GM10266 (cell line): ENCODE results near the gene GAPDHS.

Source experiments
- DNase-seq: peaks from one replicate; pipeline ENCODE4 v3.0.0; 2012; ENCODE audit errors: extremely low spot score
- TF ChIP-seq, protein P1 (sequence below): IDR thresholded peaks from 2 replicates; pipeline ENCODE4 v1.5.1; 2012; ENCODE audit warnings: mild to moderate bottlenecking, low read depth; ENCODE audit not compliant: control insufficient read depth, insufficient read depth; ENCODE audit errors: missing control alignments

The GAPDHS gene

DNA sequence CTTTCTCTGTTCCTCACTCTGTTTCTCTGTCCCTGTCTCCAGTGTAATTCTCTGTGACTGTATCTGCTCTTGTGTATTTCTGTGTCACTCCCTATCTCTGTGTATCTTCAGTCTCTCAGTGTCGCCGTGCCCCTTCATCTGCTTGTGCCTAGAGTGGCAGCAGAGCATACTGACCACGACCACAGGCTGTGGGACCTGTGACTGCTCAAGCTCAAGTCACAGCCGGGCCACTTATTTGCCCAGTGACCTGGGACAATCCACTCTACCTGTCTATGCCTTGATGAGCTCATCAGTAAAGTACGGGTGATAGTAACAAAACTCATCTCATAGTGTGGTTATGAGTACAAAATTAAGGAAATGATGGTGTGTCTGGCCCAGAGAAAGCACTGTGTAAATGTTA lies 20.8 kb downstream of the GAPDHS start:
- TF ChIP-seq, protein P1, sequence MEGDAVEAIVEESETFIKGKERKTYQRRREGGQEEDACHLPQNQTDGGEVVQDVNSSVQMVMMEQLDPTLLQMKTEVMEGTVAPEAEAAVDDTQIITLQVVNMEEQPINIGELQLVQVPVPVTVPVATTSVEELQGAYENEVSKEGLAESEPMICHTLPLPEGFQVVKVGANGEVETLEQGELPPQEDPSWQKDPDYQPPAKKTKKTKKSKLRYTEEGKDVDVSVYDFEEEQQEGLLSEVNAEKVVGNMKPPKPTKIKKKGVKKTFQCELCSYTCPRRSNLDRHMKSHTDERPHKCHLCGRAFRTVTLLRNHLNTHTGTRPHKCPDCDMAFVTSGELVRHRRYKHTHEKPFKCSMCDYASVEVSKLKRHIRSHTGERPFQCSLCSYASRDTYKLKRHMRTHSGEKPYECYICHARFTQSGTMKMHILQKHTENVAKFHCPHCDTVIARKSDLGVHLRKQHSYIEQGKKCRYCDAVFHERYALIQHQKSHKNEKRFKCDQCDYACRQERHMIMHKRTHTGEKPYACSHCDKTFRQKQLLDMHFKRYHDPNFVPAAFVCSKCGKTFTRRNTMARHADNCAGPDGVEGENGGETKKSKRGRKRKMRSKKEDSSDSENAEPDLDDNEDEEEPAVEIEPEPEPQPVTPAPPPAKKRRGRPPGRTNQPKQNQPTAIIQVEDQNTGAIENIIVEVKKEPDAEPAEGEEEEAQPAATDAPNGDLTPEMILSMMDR = no peak
- no peak for DNase-seq

DNA sequence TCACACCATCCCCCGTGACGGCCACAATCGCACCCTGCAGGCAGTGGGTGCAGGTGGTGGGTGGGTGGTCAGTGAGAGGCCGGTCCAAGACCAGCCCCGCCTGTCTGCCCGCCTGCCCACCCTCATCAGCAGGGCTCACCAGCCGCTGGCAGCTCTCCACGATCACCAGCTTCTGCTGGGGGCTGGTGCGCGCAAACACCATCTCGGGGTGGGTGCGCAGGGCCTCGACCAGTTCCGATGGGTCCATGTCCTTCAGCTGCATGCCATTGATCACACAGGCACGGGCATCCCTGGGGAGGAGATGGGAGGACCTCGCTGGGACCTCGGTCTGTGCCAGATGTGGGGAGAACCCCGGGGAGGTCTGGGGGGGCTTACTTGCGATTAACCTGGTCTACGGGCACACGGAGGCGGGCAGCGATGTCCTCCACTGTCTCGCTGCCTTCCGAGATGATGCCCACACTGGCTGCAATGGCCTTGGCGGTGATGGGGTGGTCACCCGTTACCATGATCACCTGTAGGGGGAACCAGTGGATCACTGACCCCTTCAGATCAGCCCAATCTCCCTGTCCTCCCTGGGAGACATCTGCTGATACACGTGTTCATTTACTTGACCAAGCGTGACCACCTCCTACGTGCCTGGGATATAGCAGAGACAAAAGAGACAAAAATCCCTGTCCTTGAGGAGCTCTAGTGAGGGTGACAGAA lies 22.2 kb downstream of the GAPDHS start:
- no peak for DNase-seq
- TF ChIP-seq, protein P1 = peak; percentile 34

DNA sequence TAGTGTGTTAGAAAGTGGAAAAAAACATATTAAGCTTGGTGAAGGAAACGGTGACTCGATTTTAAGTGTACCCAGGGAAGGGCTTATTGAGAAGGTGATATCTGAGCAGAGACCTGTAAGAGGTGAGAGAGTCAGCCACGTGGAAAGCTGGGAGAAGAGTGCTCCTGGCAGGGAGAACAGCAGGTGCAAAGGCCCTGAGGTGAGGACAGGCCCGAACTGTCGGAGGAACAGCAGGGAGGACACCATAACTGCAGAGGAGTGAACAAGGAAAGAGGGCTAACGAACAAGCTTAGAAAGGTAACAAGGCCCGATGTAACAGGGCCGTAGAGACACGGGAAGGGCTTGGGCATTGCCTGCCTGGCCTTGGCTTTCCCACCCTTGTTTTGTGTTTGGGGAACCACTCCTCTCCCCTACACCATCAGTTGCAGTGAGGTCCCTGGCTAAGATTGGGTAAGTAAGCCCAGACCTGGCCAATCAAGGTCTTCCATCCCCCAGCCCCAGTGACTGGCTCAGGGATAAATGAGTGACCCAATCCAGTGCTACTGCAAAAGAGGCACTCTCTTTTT lies 22.9 kb downstream of the GAPDHS start:
- TF ChIP-seq, protein P1 = no peak
- no peak for DNase-seq

DNA sequence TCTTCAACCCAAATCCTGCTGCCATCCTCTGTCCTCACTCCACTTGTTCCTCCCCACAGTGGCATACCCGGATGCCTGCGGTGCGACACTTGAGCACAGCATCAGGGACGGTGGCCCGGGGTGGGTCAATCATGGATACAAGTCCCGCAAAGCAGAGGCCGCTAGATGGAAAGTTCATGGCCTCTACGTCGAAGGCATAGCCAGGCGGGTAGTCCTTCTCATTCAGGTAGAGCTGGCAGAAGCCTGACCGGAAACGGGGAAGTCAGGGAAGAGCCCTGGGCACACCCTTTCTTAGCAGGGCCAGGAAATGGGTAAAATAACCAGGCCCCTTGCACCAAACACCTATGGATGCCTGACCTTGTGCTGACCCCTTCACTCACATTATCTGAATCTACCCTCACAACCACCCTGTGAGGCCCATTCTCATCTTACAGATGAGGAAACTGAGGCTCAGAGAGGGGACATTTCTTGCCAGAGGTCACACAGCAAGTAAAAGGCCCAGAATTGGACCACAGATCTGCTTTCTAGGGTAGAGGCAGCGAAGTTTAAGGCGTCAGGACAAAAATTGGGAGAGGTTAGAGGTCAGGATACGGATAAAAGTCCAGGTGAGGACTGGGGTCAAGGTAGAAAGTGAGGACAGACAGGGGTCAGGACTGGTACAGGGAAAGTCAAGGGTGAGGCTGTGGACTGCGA lies 23.7 kb downstream of the GAPDHS start:
- no peak for DNase-seq
- TF ChIP-seq, protein P1 = no peak

DNA sequence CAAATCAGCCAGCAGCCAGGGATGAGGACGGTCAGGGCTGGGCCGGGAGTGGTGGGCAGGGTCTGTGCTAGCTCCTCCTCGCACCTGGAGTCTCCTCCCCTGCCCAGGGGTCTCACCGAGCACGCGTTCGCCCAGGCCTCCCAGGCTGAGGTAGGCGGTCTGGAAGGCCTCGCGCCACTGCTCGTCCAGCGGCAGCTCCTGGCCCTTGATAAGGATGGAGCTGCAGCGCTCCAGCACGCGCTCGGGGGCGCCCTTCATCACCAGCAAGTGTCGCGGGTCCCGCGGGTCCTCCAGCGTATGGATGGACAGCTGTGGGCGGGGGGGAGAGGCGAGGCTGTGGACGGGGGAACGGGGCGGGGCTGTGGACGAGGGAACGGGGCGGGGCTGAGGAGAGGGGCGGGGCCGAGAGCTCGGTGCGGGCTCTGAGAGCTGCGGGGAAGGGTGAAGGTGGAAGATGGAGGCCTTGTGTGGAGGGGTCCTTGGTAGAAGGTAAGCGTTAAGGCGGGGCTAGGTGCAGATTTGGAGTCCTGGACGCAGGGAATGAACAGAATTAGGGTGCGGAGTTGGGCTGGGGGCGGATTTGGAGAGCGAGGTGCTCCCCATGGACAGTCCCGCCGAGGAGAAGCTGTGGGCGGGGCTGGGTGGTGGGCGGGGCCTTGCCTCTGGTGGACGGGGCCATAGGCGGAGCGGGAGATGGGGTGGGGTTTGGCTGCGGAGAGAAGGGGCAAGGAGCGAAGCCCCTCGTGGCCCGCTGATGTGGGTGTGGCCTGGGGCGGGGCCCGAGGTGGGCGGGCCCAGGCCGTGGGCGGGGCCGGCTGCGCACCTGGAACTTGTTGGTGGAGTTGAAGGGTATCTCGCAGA lies 24.5 kb downstream of the GAPDHS start:
- TF ChIP-seq, protein P1 = no peak
- peak; percentile 77 for DNase-seq

DNA sequence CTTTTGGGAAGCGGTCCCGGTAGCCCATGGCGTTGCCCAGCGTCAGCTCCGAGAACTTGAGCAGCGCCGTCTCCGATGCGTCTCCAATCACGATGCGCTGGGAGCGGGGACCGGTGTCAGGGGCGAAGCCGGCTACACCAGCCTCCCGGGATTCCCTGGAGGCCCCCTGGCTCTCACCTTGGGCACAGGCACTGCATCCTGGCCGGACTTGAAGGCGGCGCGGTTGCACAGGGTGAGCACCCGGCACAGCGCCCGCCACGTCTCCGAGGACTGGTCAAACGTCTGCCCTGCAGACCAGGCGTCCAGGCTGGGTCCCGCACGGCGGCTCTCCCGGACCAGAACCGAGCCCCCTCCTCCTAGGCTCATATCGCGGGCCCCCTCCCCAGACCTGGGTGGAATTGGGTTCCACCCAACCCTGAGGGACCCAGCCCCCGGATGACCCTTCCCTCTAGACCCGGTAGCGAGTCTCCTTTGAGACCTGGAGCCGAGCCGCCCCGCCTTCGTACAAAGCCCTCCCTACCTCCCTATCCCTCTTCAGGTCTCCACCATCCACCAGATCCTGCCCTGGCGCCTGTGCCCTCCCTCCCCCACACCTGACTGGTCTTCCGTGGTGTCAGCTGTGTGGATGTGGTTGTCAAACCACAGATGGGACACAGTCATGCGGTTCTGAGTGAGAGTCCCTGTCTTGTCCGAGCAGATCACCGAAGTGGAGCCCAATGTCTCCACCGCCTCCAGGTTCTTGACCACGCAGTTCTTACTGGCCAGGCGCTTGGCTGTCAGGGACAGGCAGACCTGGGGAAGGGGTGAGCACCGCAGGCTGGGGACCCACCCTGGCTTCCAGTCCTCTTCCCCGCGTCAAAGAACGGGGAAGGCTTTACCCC lies 25.4 kb downstream of the GAPDHS start:
- TF ChIP-seq, protein P1 = no peak
- DNase-seq = no peak
